AG08396 (cell line): ENCODE results near the gene MRGPRX3.

Source experiments
- DNase-seq: peaks from one replicate; pipeline ENCODE4 v3.0.0; 2012; ENCODE audit warnings: low spot score, mixed read lengths

Gene MRGPRX3

GRCh38 chr11:18168372-18168771 lies 36.0 kb downstream of the MRGPRX3 start:
- DNase-seq, result no peak

- DNase-seq, result peak; percentile 39
These were observed 39.1 kb downstream of the MRGPRX3 start for GRCh38 chr11:18171377-18172000.

- DNase-seq, result no peak
These were observed 40.3 kb downstream of the MRGPRX3 start, which contains the start of gene MRGPRX4 for GRCh38 chr11:18172666-18173065. Gene MRGPRX4 (plus strand): TSS chr11:18172837. CDS start chr11:18173257, 420 bp downstream.

GRCh38 chr11:18173225-18173866 lies 41.0 kb downstream of the MRGPRX3 start:
- DNase-seq, result no peak
